Hippocampal formation (tissue), 2 donors: Measurements from ENCODE around the gene DLG2.

ENCODE experiments used
- DNase-seq, 2 donors: peaks; one replicate each; lab custom pipeline; 2025; lab: John Stamatoyannopoulos, UW

Gene DLG2

GRCh38 chr11:84270466-84270865 is 1356.7 kb downstream of the DLG2 start:
- DNase-seq, result no peak

GRCh38 chr11:84264066-84264465 is 1363.1 kb downstream of the DLG2 start:
- peak; percentile 27 to 95 for DNase-seq

- DNase-seq, result no peak
Observed at GRCh38 chr11:84261707-84262106, 1365.4 kb downstream of the DLG2 start.

GRCh38 chr11:84260862-84261261 is 1366.3 kb downstream of the DLG2 start:
- peak in 1 of 2 donors; percentile 35 for DNase-seq

GRCh38 chr11:84256618-84257017 is 1370.5 kb downstream of the DLG2 start:
- DNase-seq, result no peak

DNA sequence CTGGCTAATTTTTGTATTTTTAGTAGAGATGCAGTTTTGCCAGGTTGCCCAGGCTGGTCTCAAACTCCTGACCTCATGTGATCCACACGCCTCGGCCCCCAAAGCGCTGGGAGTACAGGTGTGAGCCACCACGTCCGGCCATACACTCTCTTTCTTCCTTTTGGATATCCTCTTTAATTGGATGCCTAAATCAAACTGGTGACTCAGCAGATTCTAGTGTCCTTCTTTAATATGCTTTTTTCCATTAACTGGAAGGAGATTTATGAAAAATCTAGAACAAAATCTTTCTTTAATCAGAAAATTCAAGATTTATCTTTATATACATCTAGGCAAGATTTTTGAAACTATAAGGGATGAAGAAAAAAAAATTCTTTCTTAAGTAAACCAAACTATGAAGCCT is 1371.7 kb downstream of the DLG2 start:
- DNase-seq, result no peak

- no peak for DNase-seq
Observed at GRCh38 chr11:84250834-84251613, 1376.1 kb downstream of the DLG2 start.

DNA sequence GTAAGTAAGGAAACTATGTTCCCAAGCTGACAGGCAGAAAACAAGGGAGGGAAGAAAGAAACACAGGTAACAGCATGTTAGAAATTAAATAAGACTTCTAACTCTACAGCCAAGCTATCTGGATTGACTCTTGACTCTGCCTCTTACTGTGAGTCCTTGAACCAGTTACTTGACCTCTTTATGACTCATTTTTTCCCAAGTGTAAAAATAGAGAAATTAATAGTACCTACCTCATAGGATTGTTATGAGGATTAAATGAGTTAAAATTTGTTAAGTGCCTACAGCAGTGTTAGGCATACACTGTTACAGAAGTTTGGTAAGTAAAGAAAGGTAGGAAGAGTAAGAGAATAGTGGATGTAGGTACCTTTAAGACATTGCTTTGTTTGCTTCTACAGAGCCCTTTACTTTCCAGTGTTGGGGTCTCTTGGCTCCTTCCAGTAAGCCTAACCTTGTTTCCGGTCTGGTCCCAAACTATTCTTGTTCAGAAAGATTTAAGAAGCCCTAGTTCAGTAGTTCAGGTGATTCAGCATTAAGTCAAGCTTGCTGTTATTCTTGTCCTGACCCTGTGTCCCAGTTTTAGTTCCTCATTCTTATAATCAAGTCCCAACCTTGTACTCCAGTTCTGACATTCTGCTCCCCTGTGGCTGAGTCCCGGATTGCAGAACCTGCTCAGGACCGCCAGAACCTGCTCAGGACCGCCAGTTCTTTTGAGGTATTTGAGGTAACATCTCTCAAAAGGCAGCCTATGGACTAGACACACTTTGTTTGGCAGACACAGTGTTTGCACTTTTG is 1377.6 kb downstream of the DLG2 start:
- DNase-seq, result no peak

DNA sequence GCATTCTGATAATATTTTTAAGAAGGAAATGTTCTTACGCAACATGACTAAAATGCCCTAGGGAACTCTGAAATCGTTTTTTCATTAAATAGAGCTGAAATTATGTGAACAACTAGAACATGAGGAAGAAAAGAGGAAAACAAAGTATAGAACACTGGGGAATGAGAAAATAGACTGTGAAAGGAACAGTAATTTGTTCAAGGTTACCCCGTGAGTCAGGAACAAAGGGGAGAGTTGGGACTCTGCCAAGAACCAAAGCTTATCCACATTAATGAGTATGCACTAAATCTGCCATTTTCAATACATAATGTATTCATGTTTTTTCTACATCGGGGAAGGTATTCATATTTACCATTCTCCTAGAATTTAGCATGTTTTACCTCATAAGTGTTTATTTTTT is 1379.2 kb downstream of the DLG2 start:
- DNase-seq, result no peak

- DNase-seq, result no peak
Observed at GRCh38 chr11:84247129-84247528, 1380.0 kb downstream of the DLG2 start.

- DNase-seq, result no peak
Observed at GRCh38 chr11:84243629-84244263, 1383.4 kb downstream of the DLG2 start.

- DNase-seq, result no peak
Observed at GRCh38 chr11:84241343-84242131, 1385.6 kb downstream of the DLG2 start.

DNA sequence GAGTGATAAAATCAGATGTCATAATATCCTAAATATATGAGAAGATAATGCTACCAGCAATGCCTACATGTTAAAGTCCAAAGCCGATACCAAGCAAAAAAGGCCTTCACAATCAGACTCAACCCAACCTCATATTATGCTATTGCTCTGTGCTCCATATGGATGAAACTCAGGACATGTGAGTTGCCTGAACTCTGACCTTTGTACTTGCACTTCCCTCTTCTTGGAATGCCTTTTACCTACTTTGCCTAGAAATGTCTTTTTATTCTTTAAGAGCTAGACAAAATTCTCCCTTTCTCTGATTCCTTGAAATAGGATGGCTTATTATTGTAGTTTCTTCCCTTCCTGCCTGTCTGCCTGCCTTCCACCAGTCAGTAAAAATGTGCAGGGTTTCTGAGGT is 1386.3 kb downstream of the DLG2 start:
- DNase-seq, result no peak

GRCh38 chr11:84236436-84236835 is 1390.7 kb downstream of the DLG2 start:
- DNase-seq, result no peak

DNA sequence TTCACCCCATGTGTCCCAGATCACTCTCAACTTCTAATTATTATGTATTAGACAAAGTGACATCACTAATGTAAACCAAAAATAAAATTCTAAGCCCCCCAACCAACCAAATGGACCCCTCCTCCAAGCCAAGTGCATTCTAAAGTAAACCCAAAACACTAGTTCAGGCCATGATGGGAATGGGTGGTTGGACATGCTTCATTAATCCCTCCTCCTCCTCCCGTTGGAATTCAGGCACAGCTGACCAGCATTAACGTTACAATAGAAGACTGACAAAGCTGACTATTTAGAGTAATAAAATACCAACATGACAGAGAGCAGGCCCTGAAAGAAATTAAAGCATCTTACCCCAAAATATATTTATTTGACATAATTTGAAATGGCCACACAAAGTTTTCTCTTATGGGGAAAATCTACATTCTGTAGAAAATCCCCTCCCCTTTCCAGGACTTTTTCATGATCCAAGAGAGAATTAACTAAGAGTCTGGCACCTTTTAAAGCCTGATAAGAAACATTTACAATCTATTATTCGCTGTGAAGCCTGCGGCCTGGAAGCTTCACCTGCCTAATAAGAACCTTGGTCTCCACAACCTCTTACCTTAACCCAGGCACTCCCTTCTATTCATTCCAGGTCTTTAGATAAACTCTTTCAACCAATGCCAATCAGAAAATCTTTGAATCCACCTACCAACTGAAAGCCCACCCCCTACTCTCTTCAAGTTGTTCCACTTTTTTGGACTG is 1392.5 kb downstream of the DLG2 start:
- no peak for DNase-seq

- no peak for DNase-seq
Observed at GRCh38 chr11:84234011-84234410, 1393.1 kb downstream of the DLG2 start.

DNA sequence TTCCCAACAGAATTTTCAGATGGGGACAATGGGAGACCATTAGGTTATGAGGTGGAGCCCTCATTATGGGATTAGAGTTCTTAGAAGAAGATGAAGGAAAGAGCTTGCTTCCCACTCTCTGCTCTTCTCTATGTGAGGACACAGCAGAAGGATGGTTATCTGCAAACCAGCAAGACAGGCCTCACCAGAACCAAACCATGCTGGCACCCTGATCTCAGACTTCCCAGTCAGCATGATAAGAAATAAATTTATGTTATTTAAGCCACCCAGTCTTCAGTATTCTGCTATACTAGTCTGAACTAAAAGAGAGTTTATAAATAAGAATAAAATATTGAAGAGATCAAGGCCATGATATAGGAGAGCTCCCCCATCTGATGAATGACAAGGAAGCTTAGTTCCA is 1394.6 kb downstream of the DLG2 start:
- no peak for DNase-seq

DNA sequence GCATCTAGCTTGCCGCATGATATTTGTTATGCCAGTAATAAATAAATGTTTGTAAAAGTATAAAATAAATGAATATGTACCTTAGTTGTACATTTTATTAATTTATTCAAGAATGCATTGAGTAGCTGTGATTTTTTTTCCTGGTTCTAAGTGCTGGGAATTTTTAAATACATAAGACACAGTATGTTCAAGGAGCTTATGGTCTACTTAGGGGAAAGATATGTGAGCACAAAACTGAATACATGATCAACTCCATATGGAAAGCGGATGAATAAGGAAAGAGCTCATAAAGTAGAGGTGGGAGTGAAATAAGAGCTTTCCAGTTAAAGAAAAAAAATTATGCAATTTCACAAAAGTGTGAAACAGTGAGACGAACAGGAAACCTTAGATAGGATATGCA is 1396.7 kb downstream of the DLG2 start:
- DNase-seq, result peak in 1 of 2 donors; percentile 34

GRCh38 chr11:84227970-84228665 is 1399.0 kb downstream of the DLG2 start:
- no peak for DNase-seq

DNA sequence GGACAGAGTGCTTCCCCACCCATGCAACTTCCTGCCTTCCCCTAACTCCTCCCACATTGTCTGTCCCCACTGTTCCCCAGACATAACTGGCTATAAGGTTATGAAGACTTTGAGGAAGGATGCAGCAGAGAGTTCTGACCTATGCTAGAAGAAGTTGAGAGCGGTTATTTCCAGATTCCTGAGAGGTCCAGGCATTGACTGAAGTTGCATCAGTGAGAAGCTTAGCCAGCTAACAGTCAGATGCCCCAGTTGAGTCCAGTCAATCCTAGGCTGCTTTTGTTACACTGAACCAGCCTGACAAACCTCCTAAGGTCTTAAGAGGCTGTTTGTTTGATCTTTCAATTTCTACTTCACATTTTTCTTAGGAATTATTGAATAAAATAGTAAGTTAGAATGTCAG is 1403.1 kb downstream of the DLG2 start:
- DNase-seq, result no peak

DNA sequence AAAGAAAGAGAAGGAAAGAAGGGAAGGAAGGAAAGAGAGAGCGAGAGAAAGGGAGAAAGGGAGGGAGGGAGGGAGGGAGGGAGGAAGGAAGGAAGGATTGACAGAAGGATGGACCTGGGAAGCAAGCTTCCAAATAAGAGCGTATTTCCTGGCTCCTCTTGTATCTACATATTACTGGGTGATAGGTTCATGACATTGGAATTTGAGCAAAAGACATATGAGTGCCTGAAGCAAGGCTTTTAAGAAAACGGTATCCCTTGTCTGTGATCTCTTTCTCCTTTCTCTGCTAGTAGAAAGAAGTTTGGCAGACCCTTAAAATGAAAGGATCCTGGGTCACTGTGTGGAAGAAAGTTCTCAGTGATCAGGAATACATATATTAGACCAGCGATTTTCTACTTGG is 1408.8 kb downstream of the DLG2 start:
- DNase-seq, result no peak
